Stomach (tissue), 4 donors: Measurements from ENCODE around the gene PROCR.

Experiments used
- EP300 ChIP-seq: sonication (generic); formaldehyde crosslinking; IDR thresholded peaks from one replicate; pipeline ENCODE4 v1.6.1; 2017; ENCODE audit warnings: antibody characterized with exemption
- POLR2A ChIP-seq, 4 donors: fragments of 450-650 bp; IDR thresholded peaks; one replicate each; pipeline ENCODE4 v1.6.1; 2016; ENCODE audit warnings: antibody characterized with exemption in 4 of 4, control low read depth in 2 of 4, mild to moderate bottlenecking in 1 of 4, moderate library complexity in 1 of 4
- POLR2AphosphoS5 ChIP-seq, 3 donors: sonication (generic); formaldehyde crosslinking; IDR thresholded peaks; one replicate each; pipeline ENCODE4 v1.6.1; 2016; ENCODE audit warnings: antibody characterized with exemption in 3 of 3
- TF ChIP-seq, protein P1 (sequence below), 7 experiments: fragments of 450-650 bp in 4 of 7; fragments of 200-600 bp in 3 of 7; sonication (generic) in 3 of 7; IDR thresholded peaks; one replicate each; pipeline ENCODE4 v1.5.1; 2016 to 2019; ENCODE audit warnings: antibody characterized with exemption in 7 of 7, control low read depth in 2 of 7, mild to moderate bottlenecking in 1 of 7

- TF ChIP-seq, protein P1, sequence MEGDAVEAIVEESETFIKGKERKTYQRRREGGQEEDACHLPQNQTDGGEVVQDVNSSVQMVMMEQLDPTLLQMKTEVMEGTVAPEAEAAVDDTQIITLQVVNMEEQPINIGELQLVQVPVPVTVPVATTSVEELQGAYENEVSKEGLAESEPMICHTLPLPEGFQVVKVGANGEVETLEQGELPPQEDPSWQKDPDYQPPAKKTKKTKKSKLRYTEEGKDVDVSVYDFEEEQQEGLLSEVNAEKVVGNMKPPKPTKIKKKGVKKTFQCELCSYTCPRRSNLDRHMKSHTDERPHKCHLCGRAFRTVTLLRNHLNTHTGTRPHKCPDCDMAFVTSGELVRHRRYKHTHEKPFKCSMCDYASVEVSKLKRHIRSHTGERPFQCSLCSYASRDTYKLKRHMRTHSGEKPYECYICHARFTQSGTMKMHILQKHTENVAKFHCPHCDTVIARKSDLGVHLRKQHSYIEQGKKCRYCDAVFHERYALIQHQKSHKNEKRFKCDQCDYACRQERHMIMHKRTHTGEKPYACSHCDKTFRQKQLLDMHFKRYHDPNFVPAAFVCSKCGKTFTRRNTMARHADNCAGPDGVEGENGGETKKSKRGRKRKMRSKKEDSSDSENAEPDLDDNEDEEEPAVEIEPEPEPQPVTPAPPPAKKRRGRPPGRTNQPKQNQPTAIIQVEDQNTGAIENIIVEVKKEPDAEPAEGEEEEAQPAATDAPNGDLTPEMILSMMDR (IDR thresholded peaks at IDR 0.05): no peak
- TF ChIP-seq POLR2AphosphoS5 (IDR thresholded peaks at IDR 0.05) (no peak), EP300 (no peak), POLR2A (IDR thresholded peaks at IDR 0.05) (no peak)
Measured at GRCh38 chr20:35216541-35216940, 44.7 kb downstream of the PROCR start.
